ENCODE measurements around the gene MISFA.
"Not testable (repeated sequence)": the region's sequence is repeated elsewhere in the genome, so short reads cannot be mapped to it uniquely, and the experiment has no call there.

The MISFA gene

DNA sequence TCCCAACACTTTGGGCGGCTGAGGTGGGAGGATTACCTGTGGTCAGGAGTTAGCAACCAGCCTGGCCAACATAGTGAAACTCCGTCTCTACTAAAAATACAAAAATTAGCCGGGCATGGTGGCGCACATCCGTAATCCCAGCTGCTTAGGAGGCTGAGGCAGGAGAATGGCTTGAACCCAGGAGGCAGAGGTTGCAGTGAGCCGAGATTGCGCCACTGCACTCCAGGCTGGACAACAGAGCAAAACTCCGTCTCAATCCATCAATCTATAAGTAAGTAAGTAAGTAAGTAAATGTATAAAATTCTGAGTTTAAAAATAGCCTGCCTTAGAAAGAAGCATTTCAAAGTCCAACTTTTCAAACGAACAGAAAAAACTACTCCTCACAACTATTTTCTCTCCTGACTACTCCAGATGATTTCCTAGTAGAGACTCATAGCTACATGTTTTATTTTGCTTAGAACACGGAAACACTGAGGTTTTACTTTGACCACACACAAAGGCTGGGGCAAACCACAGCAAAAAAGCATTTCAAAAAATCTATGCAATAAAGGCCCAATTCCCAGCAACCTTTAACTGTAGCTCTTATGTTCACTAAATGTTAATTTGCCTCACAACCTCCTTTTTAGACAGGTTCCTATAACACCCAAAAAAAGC is 18.2 kb downstream of the MISFA start:
- DNase-seq (ENCODE audit: low spot score): no peak

DNA sequence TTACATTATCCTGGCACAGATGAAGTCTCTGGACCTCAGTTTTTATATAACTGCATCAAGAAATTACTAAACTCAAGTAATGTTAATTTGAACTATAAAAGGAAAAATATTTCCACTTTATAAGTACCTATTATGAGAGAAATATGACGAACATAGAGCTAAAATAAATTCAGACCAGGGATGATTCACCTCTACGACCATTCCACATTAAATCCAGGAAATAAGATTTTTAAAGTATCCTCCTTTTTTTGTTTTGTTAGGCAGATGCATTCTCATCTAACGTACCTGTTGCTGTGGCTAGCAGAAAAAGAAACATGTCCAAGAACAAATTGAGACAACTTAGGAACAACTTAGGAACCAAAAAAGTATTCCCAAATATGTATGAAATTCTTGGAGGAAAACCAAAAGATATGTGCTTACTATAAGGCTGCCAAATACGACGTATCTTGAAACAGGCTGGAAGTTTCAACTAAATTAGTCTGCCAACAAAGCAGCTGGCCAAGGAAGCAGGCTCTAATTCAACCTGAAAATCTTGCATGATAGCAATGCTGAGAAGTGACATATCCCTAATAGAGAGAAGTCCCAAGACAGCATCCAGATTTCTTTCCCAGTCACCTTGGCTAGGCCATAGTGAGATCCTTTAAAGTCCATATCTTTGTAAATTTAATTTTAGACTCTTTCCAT is 18.9 kb downstream of the MISFA start:
- DNase-seq (ENCODE audit: low spot score): no peak

- no peak for DNase-seq (ENCODE audit: low spot score)
Measured at GRCh38 chr11:18623707-18624106, 24.1 kb downstream of the MISFA start.

GRCh38 chr11:18624161-18624560 is 24.6 kb downstream of the MISFA start:
- no peak for DNase-seq (ENCODE audit: low spot score)

DNA sequence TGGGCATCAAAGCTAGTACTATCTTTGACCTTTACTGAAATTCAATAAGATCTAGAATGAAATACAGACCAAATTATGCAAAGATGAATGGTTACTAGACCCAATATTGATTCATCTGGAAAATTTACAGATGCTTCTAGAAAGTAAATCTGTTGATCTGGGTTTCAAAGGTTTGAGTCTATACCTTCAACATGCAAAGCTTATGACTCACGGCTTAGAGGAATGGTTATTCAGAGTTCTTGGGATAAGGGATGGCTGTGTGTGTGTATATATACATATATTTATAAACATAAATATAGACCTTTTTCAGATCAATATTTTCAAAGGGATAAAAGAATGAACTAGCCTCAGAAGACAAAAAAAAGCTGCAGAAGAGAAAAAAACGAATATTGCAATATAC is 33.3 kb downstream of the MISFA start:
- no peak for DNase-seq (ENCODE audit: low spot score)

- no peak for DNase-seq (ENCODE audit: low spot score)
Measured at GRCh38 chr11:18633256-18634139, 33.9 kb downstream of the MISFA start.

DNA sequence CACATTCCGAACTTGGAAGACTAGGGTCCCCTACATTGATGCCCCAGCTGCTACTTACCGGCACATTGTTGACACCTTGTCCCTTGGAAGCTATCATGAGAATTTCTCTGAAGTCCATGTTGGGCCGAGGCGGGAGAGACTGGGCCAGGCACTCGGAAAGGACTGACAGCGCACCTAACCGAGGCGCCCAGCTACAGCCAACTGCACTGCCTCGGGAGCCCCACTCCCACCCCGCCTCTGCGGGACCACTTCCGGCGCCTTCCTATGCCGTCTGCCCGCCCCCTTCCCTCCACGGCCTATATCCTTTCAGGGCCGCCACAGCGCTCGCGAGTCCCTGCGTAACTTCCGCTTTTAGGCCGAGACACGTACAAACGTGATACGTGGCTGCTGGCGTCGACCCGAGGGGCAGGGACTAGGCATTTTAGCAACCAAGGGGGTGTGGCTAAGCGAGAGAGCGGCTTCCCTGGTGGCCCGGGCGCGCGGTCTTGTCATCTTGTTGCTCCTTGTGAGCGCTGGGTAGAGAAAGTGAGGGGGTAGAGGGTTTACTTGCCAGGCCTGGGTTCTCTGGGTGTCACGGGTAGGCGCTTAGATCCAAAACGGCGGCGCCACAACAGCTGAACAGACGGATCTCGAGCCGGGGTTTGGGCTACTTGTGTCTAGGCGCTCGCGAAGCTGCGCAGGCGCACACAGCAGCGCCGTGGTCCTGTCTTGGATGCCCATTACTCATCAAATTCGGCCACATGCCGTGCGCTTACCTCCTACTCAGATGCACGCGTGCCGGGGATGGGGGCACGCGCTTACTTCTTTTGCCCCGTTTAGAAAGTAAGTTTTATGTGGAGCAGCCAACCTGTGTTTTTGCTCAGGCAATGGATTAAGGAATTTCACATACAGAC is 34.8 kb downstream of the MISFA start, which contains the start of gene SPTY2D1:
SPTY2D1 (minus strand) TSS at position 203 of the 893 bp plus-strand sequence; CDS start at position 118, 85 bp downstream.
- DNase-seq (ENCODE audit: low spot score): peak; percentile 98

DNA sequence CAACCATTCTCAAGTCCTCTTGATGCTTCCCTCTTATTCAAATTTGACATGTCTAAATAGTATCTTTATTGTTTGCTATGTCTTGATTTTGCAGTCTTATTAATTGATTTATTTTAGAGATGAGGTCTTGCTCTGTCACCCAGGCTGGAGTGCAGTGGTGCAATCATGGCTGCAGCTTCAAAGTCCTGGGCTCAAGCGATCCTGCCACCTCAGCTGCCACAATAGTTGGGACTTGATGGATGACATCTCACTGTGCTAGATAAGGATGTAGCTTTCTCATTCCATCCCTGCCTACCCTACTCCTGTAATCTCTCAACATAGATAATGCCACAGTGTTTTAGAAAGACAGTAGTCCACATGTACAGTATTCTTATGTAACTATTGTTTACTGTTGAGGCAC is 42.1 kb downstream of the MISFA start:
- no peak for DNase-seq (ENCODE audit: low spot score)

GRCh38 chr11:18643034-18643433 is 43.4 kb downstream of the MISFA start:
- DNase-seq (ENCODE audit: low spot score): not testable (repeated sequence)

DNA sequence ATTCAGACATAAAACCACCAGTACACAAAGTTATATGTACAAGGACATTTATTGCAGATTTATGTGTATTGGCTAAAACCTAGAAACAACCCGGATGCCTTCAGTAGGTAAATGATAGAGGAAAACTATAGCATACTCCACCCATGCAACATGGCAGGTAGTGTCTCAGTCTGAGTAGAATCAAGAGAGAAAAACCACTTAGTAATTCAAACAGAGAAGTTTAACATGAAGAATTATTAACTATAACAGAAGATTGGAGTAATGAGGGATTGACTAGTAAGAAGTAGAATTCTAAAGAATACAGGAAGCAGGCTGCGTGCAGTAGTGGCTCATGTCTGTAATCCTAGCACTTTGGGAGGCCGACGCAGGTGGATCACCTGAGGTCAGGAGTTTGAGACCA is 50.8 kb downstream of the MISFA start:
- DNase-seq (ENCODE audit: low spot score): no peak

DNA sequence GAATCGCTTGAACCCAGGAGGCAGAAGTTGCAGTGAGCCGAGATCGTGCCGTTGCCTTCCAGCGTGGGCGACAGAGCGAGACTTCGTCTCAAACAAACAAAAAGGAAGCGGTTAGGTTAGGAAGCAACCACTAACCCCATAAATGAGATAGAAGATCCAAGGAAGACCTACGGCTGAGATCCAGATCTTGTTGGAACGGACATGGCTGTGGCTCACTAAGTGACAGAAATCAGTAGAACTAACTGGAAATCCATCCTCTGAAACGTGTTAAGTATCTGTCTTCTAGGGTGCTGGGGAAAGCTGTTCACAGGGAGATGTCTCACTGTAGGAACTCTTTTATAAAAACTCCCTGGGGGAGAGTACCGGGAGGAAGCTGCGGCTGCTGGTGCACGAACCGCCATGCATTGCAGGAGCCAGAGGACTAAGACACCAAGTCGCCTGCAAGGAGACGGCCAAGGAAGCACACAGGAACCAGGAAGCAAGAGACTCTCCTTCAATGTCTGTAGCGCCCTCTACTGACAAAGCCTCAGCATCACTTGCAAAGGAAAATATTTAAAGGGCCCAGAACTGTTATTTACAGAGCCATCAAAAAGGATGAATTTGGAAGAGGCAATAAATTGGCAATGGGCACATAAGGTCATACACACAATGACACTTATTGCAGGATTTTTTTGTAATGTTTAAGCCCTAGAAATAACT is 51.4 kb downstream of the MISFA start:
- DNase-seq (ENCODE audit: low spot score): peak; percentile 49
